GM19099 (cell line): ENCODE results near the gene ZNF581.

Experiments used
- POLR2A ChIP-seq: IDR thresholded peaks from 3 replicates; pipeline ENCODE4 v1.6.1; 2011; ENCODE audit warnings: low read depth; ENCODE audit not compliant: insufficient read length; ENCODE audit errors: extremely low read depth

The ZNF581 gene

DNA sequence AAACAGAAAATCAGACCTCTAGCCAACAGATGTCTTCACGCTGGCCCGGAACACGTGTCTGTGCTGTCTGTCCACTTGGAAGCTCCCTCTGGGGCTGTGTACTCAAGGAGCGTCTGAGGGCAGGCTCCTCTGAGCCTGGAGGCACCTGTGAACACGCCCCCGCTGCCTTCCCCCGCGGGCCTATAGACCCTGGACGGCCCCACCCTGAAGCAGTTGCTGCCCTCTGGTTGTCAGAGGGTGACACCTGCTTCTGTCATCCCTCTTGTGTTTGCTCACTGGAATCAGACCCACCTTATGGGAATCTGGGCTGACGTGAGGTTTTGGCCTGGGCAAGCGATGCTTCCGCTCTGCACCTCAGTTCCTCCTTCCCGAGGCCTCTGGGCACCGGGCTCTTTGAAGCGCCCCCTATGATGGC is 50.8 kb downstream of the ZNF581 start:
- no peak for TF ChIP-seq POLR2A

- TF ChIP-seq POLR2A, result no peak
Observed at GRCh38 chr19:55694656-55695491, 51.4 kb downstream of the ZNF581 start.
